H1 (cell line): ENCODE measurements around the gene YPEL5. TPM values are rescaled to one million over a fixed set of nuclear protein-coding genes. Genes with fewer than 3 reads are reported as not detected.

Experiments used
- CTCF ChIA-PET: fragments of 300-600 bp; sonication (Branson Sonifier 250); formaldehyde crosslinking; loops from one replicate; lab custom pipeline; 2021; ENCODE audit not compliant: partially characterized antibody; lab: Charles Lee
- POLR2A ChIA-PET: fragments of 300-600 bp; sonication (Branson Sonifier 250); formaldehyde crosslinking; loops from one replicate; lab custom pipeline; 2021; ENCODE audit warnings: inconsistent platforms; ENCODE audit not compliant: partially characterized antibody; lab: Charles Lee
- DNase-seq, 2 experiments: peaks; one replicate each; pipeline versions ENCODE4 v3.0.0 to v3.0.0-alpha.2; 2010 to 2022; ENCODE audit warnings: low spot score in 2 of 2, low read depth in 1 of 2, mixed read lengths in 1 of 2
- FAIRE-seq: peaks from 2 replicates; lab custom pipeline; 2011; peaks lifted over from hg19 to GRCh38; lab: Jason Lieb, UNC
- H2AFZ ChIP-seq: 2 replicates; pipeline ENCODE4 v1.8.1; 2012; ENCODE audit warnings: low read length, inconsistent platforms
- H2AK5ac ChIP-seq: 2 replicates; pipeline ENCODE4 v1.6.1; 2013; ENCODE audit warnings: low read depth, low read length
- H2BK120ac ChIP-seq: replicated peaks from 2 replicates; pipeline ENCODE3; 2013; ENCODE audit warnings: low read depth, low read length, inconsistent platforms
- H2BK12ac ChIP-seq: 2 replicates; pipeline ENCODE4 v1.6.1; 2013; ENCODE audit warnings: low read depth, low read length
- H2BK15ac ChIP-seq: 2 replicates; pipeline ENCODE4 v1.6.1; 2013; ENCODE audit warnings: low read length
- H2BK20ac ChIP-seq: 2 replicates; pipeline ENCODE4 v1.6.1; 2013; ENCODE audit warnings: low read length
- H2BK5ac ChIP-seq: 2 replicates; pipeline ENCODE4 v1.6.1; 2013; ENCODE audit warnings: low read depth, low read length
- H3K14ac ChIP-seq: 2 replicates; pipeline ENCODE4 v1.6.1; 2013; ENCODE audit warnings: inconsistent platforms; ENCODE audit not compliant: insufficient read length
- H3K18ac ChIP-seq: 2 replicates; pipeline ENCODE4 v1.6.1; 2013; ENCODE audit warnings: low read length; ENCODE audit errors: extremely low read depth
- H3K23ac ChIP-seq: 2 replicates; pipeline ENCODE4 v1.6.1; 2013; ENCODE audit warnings: inconsistent platforms; ENCODE audit not compliant: insufficient read length
- H3K23me2 ChIP-seq: 2 replicates; pipeline ENCODE4 v1.6.1; 2013; ENCODE audit warnings: low read depth, low read length
- H3K27ac ChIP-seq: 2 replicates; pipeline ENCODE4 v1.6.1; 2011; ENCODE audit warnings: low read depth, low read length, inconsistent platforms
- H3K27me3 ChIP-seq, 4 experiments: replicated peaks in 1 of 4; 1 replicate in 1 of 4; 2 replicates in 3 of 4; pipeline versions ENCODE4 v1.6.1 to v1.8.1; 2011 to 2013; ENCODE audit warnings: low read length in 3 of 4, mild to moderate bottlenecking in 3 of 4, inconsistent platforms in 2 of 4, mixed read lengths in 2 of 4, moderate library complexity in 1 of 4; ENCODE audit not compliant: control insufficient read depth in 3 of 4, insufficient read depth in 3 of 4; ENCODE audit errors: extremely low read depth in 1 of 4
- H3K36me3 ChIP-seq, 4 experiments: 2 replicates each; pipeline versions ENCODE4 v1.6.1 to v1.8.1; 2011 to 2013; ENCODE audit warnings: mild to moderate bottlenecking in 4 of 4, low read length in 3 of 4, moderate library complexity in 2 of 4, control low read depth in 1 of 4, inconsistent platforms in 1 of 4; ENCODE audit not compliant: insufficient read depth in 4 of 4, control insufficient read depth in 2 of 4
- H3K4ac ChIP-seq: replicated peaks from 2 replicates; pipeline ENCODE3; 2013; ENCODE audit warnings: low read length, low read depth, mixed read lengths, inconsistent platforms; ENCODE audit not compliant: insufficient read length
- H3K4me1 ChIP-seq, 4 experiments: replicated peaks in 1 of 4; 1 replicate in 1 of 4; 2 replicates in 3 of 4; pipeline versions ENCODE4 v1.6.1 to v1.8.1; 2011 to 2013; ENCODE audit warnings: low read length in 3 of 4, inconsistent platforms in 2 of 4, mixed read lengths in 1 of 4; ENCODE audit not compliant: insufficient read depth in 4 of 4, control insufficient read depth in 3 of 4
- H3K4me2 ChIP-seq, 2 experiments: 2 replicates each; pipeline versions ENCODE4 v1.6.1 to v1.8.1; 2011 to 2013; ENCODE audit warnings: low read depth in 2 of 2, low read length in 2 of 2, control low read depth in 1 of 2, inconsistent platforms in 1 of 2, mild to moderate bottlenecking in 1 of 2; ENCODE audit not compliant: insufficient read depth in 1 of 2
- H3K4me3 ChIP-seq, 4 experiments: fragments of 200-600, 300-600 bp in 1 of 4; sonication (generic), shearing (Covaris generic), sonication (Bioruptor Twin) in 1 of 4; 2 replicates each; pipeline versions ENCODE4 v1.5.1 to v1.8.1; 2011 to 2016; ENCODE audit warnings: low read length in 4 of 4, low read depth in 3 of 4, control low read depth in 2 of 4, inconsistent platforms in 2 of 4, mild to moderate bottlenecking in 2 of 4, mixed read lengths in 1 of 4, moderate library complexity in 1 of 4; ENCODE audit not compliant: insufficient read depth in 2 of 4; ENCODE audit errors: extremely low read depth in 1 of 4
- H3K56ac ChIP-seq: replicated peaks from 2 replicates; pipeline ENCODE3; 2013; ENCODE audit warnings: low read depth, mild to moderate bottlenecking, mixed read lengths, low read length, inconsistent platforms; ENCODE audit not compliant: insufficient read length
- H3K79me1 ChIP-seq: 2 replicates; pipeline ENCODE4 v1.6.1; 2013; ENCODE audit warnings: low read depth, low read length, control low read depth
- H3K79me2 ChIP-seq, 2 experiments: 2 replicates each; pipeline versions ENCODE4 v1.6.1 to v1.8.1; 2012 to 2013; ENCODE audit warnings: low read length in 2 of 2, mild to moderate bottlenecking in 2 of 2, inconsistent platforms in 1 of 2; ENCODE audit not compliant: insufficient read depth in 2 of 2, control insufficient read depth in 1 of 2
- H3K9ac ChIP-seq, 4 experiments: replicated peaks in 1 of 4; 1 replicate in 1 of 4; 2 replicates in 3 of 4; pipeline versions ENCODE4 v1.6.1 to v1.8.1; 2011 to 2013; ENCODE audit warnings: low read depth in 3 of 4, low read length in 3 of 4, control low read depth in 2 of 4, mild to moderate bottlenecking in 2 of 4, moderate library complexity in 2 of 4, inconsistent platforms in 1 of 4; ENCODE audit errors: extremely low read depth in 1 of 4
- H3K9me3 ChIP-seq, 2 experiments: 2 replicates each; pipeline versions ENCODE4 v1.6.1 to v1.8.1; 2012 to 2013; ENCODE audit warnings: mild to moderate bottlenecking in 2 of 2, moderate library complexity in 2 of 2, control low read depth in 1 of 2, inconsistent platforms in 1 of 2, low read depth in 1 of 2, low read length in 1 of 2, mixed read lengths in 1 of 2; ENCODE audit not compliant: insufficient read depth in 2 of 2
- H4K20me1 ChIP-seq, 2 experiments: replicated peaks in 1 of 2; 2 replicates each; pipeline versions ENCODE3 to v1.8.1; 2011 to 2013; ENCODE audit warnings: inconsistent platforms in 2 of 2, low read length in 2 of 2, mild to moderate bottlenecking in 1 of 2; ENCODE audit not compliant: insufficient read depth in 2 of 2, control insufficient read depth in 1 of 2
- H4K5ac ChIP-seq: 2 replicates; pipeline ENCODE4 v1.6.1; 2013; ENCODE audit warnings: low read length, low read depth, mixed read lengths, inconsistent platforms; ENCODE audit not compliant: insufficient read length
- H4K8ac ChIP-seq: 2 replicates; pipeline ENCODE4 v1.8.0; 2013; ENCODE audit warnings: mild to moderate bottlenecking, moderate library complexity, low read length, inconsistent platforms; ENCODE audit not compliant: insufficient read depth; ENCODE audit errors: extremely low read depth
- H4K91ac ChIP-seq: replicated peaks from 2 replicates; pipeline ENCODE3; 2013; ENCODE audit warnings: low read length, mixed read lengths, inconsistent platforms; ENCODE audit not compliant: insufficient read length
- CEBPB ChIP-seq: IDR thresholded peaks from 2 replicates; pipeline ENCODE4 v1.6.1; 2012; ENCODE audit warnings: low read depth, low read length
- CHD2 ChIP-seq: IDR thresholded peaks from 2 replicates; pipeline ENCODE4 v1.6.1; 2012; ENCODE audit warnings: low read length, improper control_type of control experiment
- EGR1 ChIP-seq: IDR thresholded peaks from 2 replicates; pipeline ENCODE4 v1.6.1; 2011; ENCODE audit warnings: low read depth, low read length, borderline replicate concordance
- EP300 ChIP-seq, 2 experiments: IDR thresholded peaks; 1 replicate in 1 of 2; 2 replicates in 1 of 2; pipeline ENCODE4 v1.6.1; 2011 to 2012; ENCODE audit warnings: low read depth in 2 of 2, low read length in 2 of 2, mild to moderate bottlenecking in 2 of 2, borderline replicate concordance in 1 of 2, inconsistent platforms in 1 of 2, moderate library complexity in 1 of 2
- FOSL1 ChIP-seq: IDR thresholded peaks from 2 replicates; pipeline ENCODE4 v1.6.1; 2011; ENCODE audit warnings: mild to moderate bottlenecking, low read depth, low read length, moderate library complexity; ENCODE audit not compliant: insufficient read depth
- HDAC2 ChIP-seq, 2 experiments: fragments of 300-600 bp in 1 of 2; sonication (generic) in 1 of 2; IDR thresholded peaks; 2 replicates each; pipeline ENCODE4 v1.6.1; 2011 to 2012; ENCODE audit warnings: low read depth in 2 of 2, low read length in 2 of 2, mild to moderate bottlenecking in 2 of 2, moderate library complexity in 2 of 2, borderline replicate concordance in 1 of 2, inconsistent platforms in 1 of 2
- JUND ChIP-seq: IDR thresholded peaks from 2 replicates; pipeline ENCODE4 v1.6.1; 2011; ENCODE audit warnings: mild to moderate bottlenecking, improper control_type of control experiment, low read length
- KDM4A ChIP-seq: IDR thresholded peaks from one replicate; pipeline ENCODE4 v1.7.1; 2012; ENCODE audit warnings: low read depth, mild to moderate bottlenecking, moderate library complexity, low read length, inconsistent platforms; ENCODE audit not compliant: severe bottlenecking
- RFX5 ChIP-seq: IDR thresholded peaks from 2 replicates; pipeline ENCODE4 v1.6.1; 2011; ENCODE audit warnings: low read depth, low read length, improper control_type of control experiment, borderline replicate concordance
- SIN3A ChIP-seq, 2 experiments: IDR thresholded peaks in 1 of 2; conservative IDR thresholded peaks in 1 of 2; 2 replicates each; pipeline ENCODE4 v1.6.1; 2011 to 2012; ENCODE audit warnings: low read length in 2 of 2, improper control_type of control experiment in 1 of 2, low read depth in 1 of 2, mild to moderate bottlenecking in 1 of 2
- TBP ChIP-seq: IDR thresholded peaks from 2 replicates; pipeline ENCODE4 v1.6.1; 2011; ENCODE audit warnings: low read depth, low read length, improper control_type of control experiment
- WGBS, 2 experiments: shearing (Covaris generic) in 1 of 2; methylation state at CpG; one replicate each; pipeline versions ENCODE4 v1.1.6 to v1.1.7; 2013 to 2015; ENCODE audit warnings: low lambda C conversion rate in 2 of 2, mixed read lengths in 2 of 2, inconsistent platforms in 1 of 2, low coverage in 1 of 2, missing lambda C conversion rate in 1 of 2; ENCODE audit not compliant: insufficient replicate concordance in 2 of 2, insufficient coverage in 1 of 2, insufficient read length in 1 of 2; ENCODE audit errors: extremely low coverage in 1 of 2, missing lambda C conversion rate in 1 of 2; 5-methylcytosine and 5-hydroxymethylcytosine counted together
- polyA plus RNA-seq, 7 experiments: library from polyadenylated mRNA; depleted of rRNA in 3 of 7; stranded (reverse) in 5 of 7; unstranded in 2 of 7; fragments of >200 nt in 5 of 7; fragments of 200-250 nt in 2 of 7; gene quantifications; 1 replicate in 5 of 7; 2 replicates in 1 of 7; 4 replicates in 1 of 7; pipeline versions ENCODE4 v1.2.1 to v1.2.3, GENCODE V29; 2011 to 2013; ENCODE audit warnings: missing spikeins in 2 of 7, mixed read lengths in 2 of 7
- total RNA-seq: library from RNA; stranded (reverse); fragmentation: NEBNext Ultra II Directional; extraction: Animal tissue kit (Norgen Biotek cat#: 25700); gene quantifications from 2 replicates; pipeline ENCODE4 v1.2.1, GENCODE V29; 2021
- TF ChIP-seq, protein P1 (sequence below): IDR thresholded peaks from 2 replicates; pipeline ENCODE4 v1.6.1; 2011; ENCODE audit warnings: low read length, improper control_type of control experiment

Gene YPEL5
- total and polyA plus RNA-seq, 2 of the 8 experiments (the other 6 are each of a cell fraction or from before 2014, with no cell fraction given), result 18.5 to 28.0 TPM

DNA sequence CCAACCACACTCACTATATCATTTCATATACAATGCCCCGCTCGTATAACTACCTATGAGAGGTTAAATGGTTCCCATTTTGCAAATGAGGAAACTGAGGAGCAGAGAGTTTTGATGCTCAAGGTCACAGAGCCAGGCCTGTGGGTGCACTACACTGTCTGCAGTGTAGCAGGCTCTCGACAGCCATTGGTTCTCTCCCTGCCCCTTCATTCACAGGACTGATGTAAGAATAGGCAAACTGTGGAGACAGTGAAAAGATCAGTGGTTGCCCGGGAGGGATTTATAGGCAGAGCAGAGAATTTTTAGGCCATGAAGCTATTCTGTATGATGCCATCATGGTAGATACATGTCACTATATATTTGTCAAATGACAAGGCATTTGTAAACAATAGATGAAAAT lies 45.5 kb downstream of the YPEL5 start:
- no peak overlapping the region for H2AFZ ChIP-seq
- no peaks in the 10 kb centered on the region for H3K9me3 ChIP-seq
- no peak overlapping the region for H2BK120ac ChIP-seq
- no peak overlapping the region for H3K56ac ChIP-seq
- H2BK20ac ChIP-seq, result no peak overlapping the region
- H3K9ac ChIP-seq, result no peak overlapping the region
- H4K5ac ChIP-seq, result no peak overlapping the region
- 0 out of 2 replicates have a peak overlapping the region, but pooled peaks have one; percentile 36 for H2BK15ac ChIP-seq
- no peak overlapping the region for H3K18ac ChIP-seq
- WGBS, 2 experiments, result 88% methylated on average over 4 of the region's 4 CpGs; no CpG with 5 or more reads in 1 of the 2 experiments
- H4K20me1 ChIP-seq, result no peaks in the 10 kb centered on the region
- ChIA-PET CTCF (interaction anchor here (1.1 to 2.3 kb wide), 3 partner anchors 24 to 519 kb away, joined by 3 to 7 read pairs (median 6); no protein-coding TSS in a partner anchor), POLR2A (no interaction called here)
- no peak overlapping the region for H3K4me3 ChIP-seq
- H3K27ac ChIP-seq, result no peak overlapping the region
- no peaks in the 10 kb centered on the region for H3K36me3 ChIP-seq
- no peaks in the 10 kb centered on the region for H3K79me1 ChIP-seq
- no peak overlapping the region for H3K23ac ChIP-seq
- no peak overlapping the region for H3K14ac ChIP-seq
- H3K79me2 ChIP-seq, result no peaks in the 10 kb centered on the region
- FAIRE-seq (no peak), DNase-seq (no peak)
- H3K23me2 ChIP-seq, result no peaks in the 10 kb centered on the region
- H3K27me3 ChIP-seq, result no peaks in the 10 kb centered on the region
- no peak overlapping the region for H2BK5ac ChIP-seq
- no peak overlapping the region for H2AK5ac ChIP-seq
- H4K91ac ChIP-seq, result no peak overlapping the region
- H3K4ac ChIP-seq, result no peak overlapping the region
- H3K4me2 ChIP-seq, result no peak overlapping the region
- H3K4me1 ChIP-seq, result peaks cover 0 to 11% (median 3%) of the 10 kb centered on the region in 4 experiments; a peak in 3 of 7 replicates
- 0 out of 2 replicates have a peak overlapping the region, but pooled peaks have one; percentile 82 for H2BK12ac ChIP-seq
- H4K8ac ChIP-seq, result no peak overlapping the region
- no peak for TF ChIP-seq CHD2
- no peak for TF ChIP-seq CEBPB
- TF ChIP-seq RFX5, result no peak
- TF ChIP-seq EP300 (IDR thresholded peaks at IDR 0.05; ENCODE audit: borderline replicate concordance in 1 of 2, low read depth in 2 of 2, low read length in 2 of 2), result no peak
- TF ChIP-seq HDAC2 (IDR thresholded peaks at IDR 0.05; ENCODE audit: borderline replicate concordance in 1 of 2, low read depth in 2 of 2, low read length in 2 of 2), result no peak
- no peak for TF ChIP-seq FOSL1
- no peak for TF ChIP-seq JUND
- TF ChIP-seq, protein P1, sequence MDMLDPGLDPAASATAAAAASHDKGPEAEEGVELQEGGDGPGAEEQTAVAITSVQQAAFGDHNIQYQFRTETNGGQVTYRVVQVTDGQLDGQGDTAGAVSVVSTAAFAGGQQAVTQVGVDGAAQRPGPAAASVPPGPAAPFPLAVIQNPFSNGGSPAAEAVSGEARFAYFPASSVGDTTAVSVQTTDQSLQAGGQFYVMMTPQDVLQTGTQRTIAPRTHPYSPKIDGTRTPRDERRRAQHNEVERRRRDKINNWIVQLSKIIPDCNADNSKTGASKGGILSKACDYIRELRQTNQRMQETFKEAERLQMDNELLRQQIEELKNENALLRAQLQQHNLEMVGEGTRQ, result no peak
- TF ChIP-seq KDM4A, result no peak
- no peak for TF ChIP-seq EGR1
- no peak for TF ChIP-seq TBP
- no peak for TF ChIP-seq SIN3A (conservative IDR thresholded peaks at IDR 0.05 in 1 of 2, IDR thresholded peaks at IDR 0.05 in 1 of 2; ENCODE audit: low read depth in 1 of 2, low read length in 2 of 2)
